ENCODE results near the gene BLOC1S5. TPM values are rescaled to one million over a fixed set of nuclear protein-coding genes. Genes with fewer than 3 reads are reported as not detected.

Gene BLOC1S5
- total RNA-seq, 1 donor from 2014 or later, result 19.7 TPM

- no peak for TF ChIP-seq CTCF (IDR thresholded peaks at IDR 0.05; ENCODE audit: unreplicated experiment)
- H3K36me3 Mint-ChIP-seq, result peaks cover 14% of the 10 kb centered on the region
- no peak overlapping the region for H3K27ac Mint-ChIP-seq
- peaks cover 17% of the 10 kb centered on the region for H3K4me1 Mint-ChIP-seq
- no peaks in the 10 kb centered on the region for H3K27me3 Mint-ChIP-seq (ENCODE audit: low read depth)
- no peak overlapping the region for H3K4me3 Mint-ChIP-seq
- no peak for DNase-seq (ENCODE audit: low spot score in 2 of 2, unreplicated experiment in 2 of 2)
- peaks cover 6% of the 10 kb centered on the region for H3K9me3 Mint-ChIP-seq
These were observed 13.8 kb upstream of the BLOC1S5 start for GRCh38 chr6:8077991-8078390.

GRCh38 chr6:8075704-8076103, 11.5 kb upstream of the BLOC1S5 start:
- H3K4me1 Mint-ChIP-seq, result peaks cover 13% of the 10 kb centered on the region
- H3K27me3 Mint-ChIP-seq (ENCODE audit: low read depth), result no peaks in the 10 kb centered on the region
- no peak overlapping the region for H3K4me3 Mint-ChIP-seq
- H3K27ac Mint-ChIP-seq, result no peak overlapping the region
- TF ChIP-seq CTCF (IDR thresholded peaks at IDR 0.05; ENCODE audit: unreplicated experiment), result no peak
- H3K9me3 Mint-ChIP-seq, result peaks cover 6% of the 10 kb centered on the region
- H3K36me3 Mint-ChIP-seq, result peaks cover 13% of the 10 kb centered on the region
- no peak for DNase-seq (ENCODE audit: low spot score in 2 of 2, unreplicated experiment in 2 of 2)

- no peak for DNase-seq (ENCODE audit: low spot score in 2 of 2, unreplicated experiment in 2 of 2)
- Mint-ChIP-seq H3K9me3 (peaks cover 6% of the 10 kb centered on the region), H3K27me3 (ENCODE audit: low read depth) (no peaks in the 10 kb centered on the region), H3K27ac (no peak overlapping the region), H3K36me3 (peaks cover 13% of the 10 kb centered on the region), H3K4me1 (peaks cover 13% of the 10 kb centered on the region), H3K4me3 (no peak overlapping the region)
- no peak for TF ChIP-seq CTCF (IDR thresholded peaks at IDR 0.05; ENCODE audit: unreplicated experiment)
These were observed 11.0 kb upstream of the BLOC1S5 start for GRCh38 chr6:8075185-8075584.

- no peak for DNase-seq (ENCODE audit: low spot score in 2 of 2, unreplicated experiment in 2 of 2)
- peaks cover 13% of the 10 kb centered on the region for H3K36me3 Mint-ChIP-seq
- peaks cover 17% of the 10 kb centered on the region for H3K4me1 Mint-ChIP-seq
- H3K27ac Mint-ChIP-seq, result no peak overlapping the region
- H3K4me3 Mint-ChIP-seq, result no peak overlapping the region
- H3K9me3 Mint-ChIP-seq, result peaks cover 6% of the 10 kb centered on the region
- no peak for TF ChIP-seq CTCF (IDR thresholded peaks at IDR 0.05; ENCODE audit: unreplicated experiment)
- no peaks in the 10 kb centered on the region for H3K27me3 Mint-ChIP-seq (ENCODE audit: low read depth)
These were observed 10.0 kb upstream of the BLOC1S5 start for GRCh38 chr6:8074213-8074612.

- H3K4me3 Mint-ChIP-seq, result no peak overlapping the region
- DNase-seq (ENCODE audit: low spot score in 2 of 2, unreplicated experiment in 2 of 2), result no peak
- peaks cover 22% of the 10 kb centered on the region for H3K4me1 Mint-ChIP-seq
- H3K36me3 Mint-ChIP-seq, result peaks cover 13% of the 10 kb centered on the region
- H3K9me3 Mint-ChIP-seq, result peaks cover 6% of the 10 kb centered on the region
- no peak overlapping the region for H3K27ac Mint-ChIP-seq
- TF ChIP-seq CTCF (IDR thresholded peaks at IDR 0.05; ENCODE audit: unreplicated experiment), result no peak
- H3K27me3 Mint-ChIP-seq (ENCODE audit: low read depth), result no peaks in the 10 kb centered on the region
These were observed 9.6 kb upstream of the BLOC1S5 start for GRCh38 chr6:8073758-8074157.

- no peaks in the 10 kb centered on the region for H3K36me3 Mint-ChIP-seq
- peaks cover 3% of the 10 kb centered on the region for H3K9me3 Mint-ChIP-seq
- no peak overlapping the region for H3K4me3 Mint-ChIP-seq
- H3K27me3 Mint-ChIP-seq (ENCODE audit: low read depth), result no peaks in the 10 kb centered on the region
- no peak for DNase-seq (ENCODE audit: low spot score in 2 of 2, unreplicated experiment in 2 of 2)
- peak overlapping the region; percentile 78 for H3K27ac Mint-ChIP-seq
- TF ChIP-seq CTCF (IDR thresholded peaks at IDR 0.05; ENCODE audit: unreplicated experiment), result no peak
- H3K4me1 Mint-ChIP-seq, result peaks cover 26% of the 10 kb centered on the region
These were observed 6.5 kb upstream of the BLOC1S5 start for GRCh38 chr6:8070718-8071117.
